GM13976 (cell line): Measurements from ENCODE around the gene MSRB3.

ENCODE experiments used
- DNase-seq: peaks from one replicate; pipeline ENCODE4 v3.0.0; 2012; ENCODE audit warnings: low spot score
- in situ Hi-C: fragments of 300-500 bp; cut with MboI; formaldehyde crosslinking; loops from one replicate; pipeline ENCODE4 v1.12.0; 2022; ENCODE audit warnings: low sequenced_read_pairs, mixed read lengths, inconsistent platforms; ENCODE audit not compliant: unreplicated experiment
- TF ChIP-seq, protein P1 (sequence below): IDR thresholded peaks from 2 replicates; pipeline ENCODE4 v1.5.1; 2012; ENCODE audit warnings: borderline replicate concordance, mild to moderate bottlenecking; ENCODE audit not compliant: insufficient read depth; ENCODE audit errors: extremely low read depth, missing control alignments, control extremely low read depth

MSRB3 gene

DNA sequence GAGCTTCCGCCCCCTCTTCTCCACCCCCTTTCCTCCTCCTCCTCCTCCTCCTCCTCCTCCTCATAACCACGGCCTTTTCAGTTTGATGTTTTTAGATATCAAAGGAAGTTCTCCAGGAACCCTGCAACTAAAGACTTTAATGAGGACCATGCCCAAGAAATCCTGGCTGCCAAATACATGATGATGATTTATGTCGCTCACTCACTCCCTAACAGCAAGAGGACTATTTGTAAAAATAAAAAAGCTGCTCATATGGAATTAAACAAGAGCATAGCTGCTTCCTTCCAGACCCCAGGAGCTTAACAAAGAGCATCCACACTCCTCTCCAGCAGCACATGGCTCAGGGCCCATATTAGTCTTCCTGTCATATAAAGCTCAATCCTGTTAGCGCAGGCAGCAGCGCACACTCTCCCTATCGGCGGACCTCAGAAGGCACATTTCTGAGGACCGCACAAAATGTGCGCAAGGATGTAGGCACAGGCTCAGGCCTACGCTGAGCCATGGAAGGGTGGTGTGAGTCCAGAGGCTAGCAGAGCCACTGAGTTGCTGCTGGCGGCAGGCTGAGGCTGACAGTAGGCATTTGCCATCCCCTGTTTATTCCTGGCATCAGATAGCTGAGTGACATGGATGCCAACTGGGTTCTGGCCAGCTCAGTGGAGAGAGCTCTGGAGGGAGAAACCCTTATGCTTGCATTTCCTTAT lies 232.8 kb downstream of the MSRB3 start:
- no peak for DNase-seq
- in situ Hi-C loops, result no loop called here

DNA sequence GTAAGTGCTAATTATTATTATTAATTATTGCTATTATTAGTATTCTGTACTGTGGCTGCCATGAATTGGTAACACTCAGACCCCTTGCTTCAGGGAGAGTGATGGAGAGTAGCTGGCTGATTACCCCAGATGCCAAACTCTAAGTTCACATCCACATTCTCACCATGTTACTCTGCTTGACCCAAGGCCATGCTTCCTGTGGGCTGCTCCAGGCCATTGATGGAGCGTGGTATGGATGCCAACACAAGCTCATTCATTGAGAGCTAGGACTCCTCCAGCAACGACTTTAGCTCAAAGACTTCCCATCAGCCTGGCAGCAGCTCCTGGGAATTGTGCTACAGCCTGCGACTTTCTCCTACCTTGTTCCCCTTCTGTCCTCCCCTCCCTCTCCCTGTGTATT lies 233.4 kb downstream of the MSRB3 start:
- TF ChIP-seq, protein P1, sequence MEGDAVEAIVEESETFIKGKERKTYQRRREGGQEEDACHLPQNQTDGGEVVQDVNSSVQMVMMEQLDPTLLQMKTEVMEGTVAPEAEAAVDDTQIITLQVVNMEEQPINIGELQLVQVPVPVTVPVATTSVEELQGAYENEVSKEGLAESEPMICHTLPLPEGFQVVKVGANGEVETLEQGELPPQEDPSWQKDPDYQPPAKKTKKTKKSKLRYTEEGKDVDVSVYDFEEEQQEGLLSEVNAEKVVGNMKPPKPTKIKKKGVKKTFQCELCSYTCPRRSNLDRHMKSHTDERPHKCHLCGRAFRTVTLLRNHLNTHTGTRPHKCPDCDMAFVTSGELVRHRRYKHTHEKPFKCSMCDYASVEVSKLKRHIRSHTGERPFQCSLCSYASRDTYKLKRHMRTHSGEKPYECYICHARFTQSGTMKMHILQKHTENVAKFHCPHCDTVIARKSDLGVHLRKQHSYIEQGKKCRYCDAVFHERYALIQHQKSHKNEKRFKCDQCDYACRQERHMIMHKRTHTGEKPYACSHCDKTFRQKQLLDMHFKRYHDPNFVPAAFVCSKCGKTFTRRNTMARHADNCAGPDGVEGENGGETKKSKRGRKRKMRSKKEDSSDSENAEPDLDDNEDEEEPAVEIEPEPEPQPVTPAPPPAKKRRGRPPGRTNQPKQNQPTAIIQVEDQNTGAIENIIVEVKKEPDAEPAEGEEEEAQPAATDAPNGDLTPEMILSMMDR, result no peak
- in situ Hi-C loops, result no loop called here
- no peak for DNase-seq

More for the DNA sequence above, 232.8 kb downstream of the MSRB3 start:
- TF ChIP-seq, protein P1, result no peak
